Thoracic aorta (tissue), 2 donors: Measurements from ENCODE around the gene UPF3A. TPM values are rescaled to one million over a fixed set of nuclear protein-coding genes. Genes with fewer than 3 reads are reported as not detected.
"Not testable (repeated sequence)": the region's sequence is repeated elsewhere in the genome, so short reads cannot be mapped to it uniquely, and the experiment has no call there.

Source experiments
- ATAC-seq: fragments of 150-250 bp; one replicate; pipeline ENCODE4 v1.8.0; 2017; ENCODE audit warnings: low read depth; ENCODE audit not compliant: insufficient number of reproducible peaks, low FRiP score
- DNase-seq: peaks from one replicate; pipeline ENCODE4 v3.0.0-alpha.2; 2020; ENCODE audit warnings: low spot score
- H3K27ac ChIP-seq, 2 donors: fragments of 200-600 bp; sonication (generic); 1 replicate in 1 of 2; 2 replicates in 1 of 2; pipeline ENCODE4 v1.5.1; 2016; ENCODE audit warnings: mild to moderate bottlenecking in 2 of 2, moderate library complexity in 2 of 2
- H3K27me3 ChIP-seq: fragments of 200-600 bp; sonication (generic); replicated peaks from 2 replicates; pipeline ENCODE4 v1.6.0; 2016; ENCODE audit warnings: mild to moderate bottlenecking; ENCODE audit not compliant: insufficient read depth
- H3K36me3 ChIP-seq: fragments of 200-600 bp; sonication (generic); one replicate; pipeline ENCODE4 v1.5.1; 2016
- H3K4me1 ChIP-seq, 2 donors: fragments of 200-600 bp; sonication (generic); 1 replicate in 1 of 2; 2 replicates in 1 of 2; pipeline versions ENCODE4 v1.5.1 to v1.6.0; 2016; ENCODE audit warnings: low read depth in 2 of 2, mild to moderate bottlenecking in 1 of 2; ENCODE audit not compliant: control insufficient read depth in 1 of 2
- H3K4me3 ChIP-seq: fragments of 200-600 bp; sonication (generic); 2 replicates; pipeline ENCODE4 v1.5.1; 2016; ENCODE audit warnings: mild to moderate bottlenecking
- H3K9me3 ChIP-seq: fragments of 200-600 bp; sonication (generic); 2 replicates; pipeline ENCODE4 v1.5.1; 2016
- total RNA-seq, 2 donors: library from RNA; depleted of rRNA; stranded (reverse); fragments of >200 nt; gene quantifications; one replicate each; pipeline versions ENCODE4 v1.1.0 to v1.2.3, GENCODE V29; 2016
- TF ChIP-seq, protein P1 (sequence below): fragments of 200-600 bp; sonication (generic); IDR thresholded peaks from one replicate; pipeline ENCODE4 v1.5.1; 2019; ENCODE audit warnings: antibody characterized with exemption

The UPF3A gene
- total RNA-seq, 2 donors from 2014 or later: 25.3 to 32.8 TPM

DNA sequence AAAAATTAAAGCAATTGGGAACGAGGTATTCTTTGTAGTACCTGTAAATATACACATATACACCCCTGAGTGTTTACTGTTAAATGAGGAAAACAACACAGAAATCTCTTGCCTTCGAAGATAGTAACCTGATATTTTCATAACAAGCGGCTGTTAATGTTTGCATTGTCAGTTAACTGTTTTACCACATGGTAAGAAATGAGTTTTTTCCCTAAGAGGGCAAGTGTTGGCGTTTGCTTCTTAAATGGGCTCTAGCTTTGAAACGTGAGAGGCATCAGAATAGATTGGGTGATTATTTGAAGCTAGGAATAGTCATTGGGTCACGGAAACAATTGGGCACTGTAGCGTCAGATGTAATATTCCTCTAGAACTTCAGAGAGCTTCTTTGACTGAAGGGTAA lies 22.0 kb upstream of the UPF3A start:
- Histone ChIP-seq H3K36me3 (peaks cover 55% of the 10 kb centered on the region), H3K27ac (no peak overlapping the region), H3K27me3 (no peaks in the 10 kb centered on the region), H3K4me1 (no peaks in the 10 kb centered on the region), H3K9me3 (no peaks in the 10 kb centered on the region), H3K4me3 (no peak overlapping the region)
- no peak for ATAC-seq
- TF ChIP-seq, protein P1, sequence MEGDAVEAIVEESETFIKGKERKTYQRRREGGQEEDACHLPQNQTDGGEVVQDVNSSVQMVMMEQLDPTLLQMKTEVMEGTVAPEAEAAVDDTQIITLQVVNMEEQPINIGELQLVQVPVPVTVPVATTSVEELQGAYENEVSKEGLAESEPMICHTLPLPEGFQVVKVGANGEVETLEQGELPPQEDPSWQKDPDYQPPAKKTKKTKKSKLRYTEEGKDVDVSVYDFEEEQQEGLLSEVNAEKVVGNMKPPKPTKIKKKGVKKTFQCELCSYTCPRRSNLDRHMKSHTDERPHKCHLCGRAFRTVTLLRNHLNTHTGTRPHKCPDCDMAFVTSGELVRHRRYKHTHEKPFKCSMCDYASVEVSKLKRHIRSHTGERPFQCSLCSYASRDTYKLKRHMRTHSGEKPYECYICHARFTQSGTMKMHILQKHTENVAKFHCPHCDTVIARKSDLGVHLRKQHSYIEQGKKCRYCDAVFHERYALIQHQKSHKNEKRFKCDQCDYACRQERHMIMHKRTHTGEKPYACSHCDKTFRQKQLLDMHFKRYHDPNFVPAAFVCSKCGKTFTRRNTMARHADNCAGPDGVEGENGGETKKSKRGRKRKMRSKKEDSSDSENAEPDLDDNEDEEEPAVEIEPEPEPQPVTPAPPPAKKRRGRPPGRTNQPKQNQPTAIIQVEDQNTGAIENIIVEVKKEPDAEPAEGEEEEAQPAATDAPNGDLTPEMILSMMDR: no peak
- no peak for DNase-seq

DNA sequence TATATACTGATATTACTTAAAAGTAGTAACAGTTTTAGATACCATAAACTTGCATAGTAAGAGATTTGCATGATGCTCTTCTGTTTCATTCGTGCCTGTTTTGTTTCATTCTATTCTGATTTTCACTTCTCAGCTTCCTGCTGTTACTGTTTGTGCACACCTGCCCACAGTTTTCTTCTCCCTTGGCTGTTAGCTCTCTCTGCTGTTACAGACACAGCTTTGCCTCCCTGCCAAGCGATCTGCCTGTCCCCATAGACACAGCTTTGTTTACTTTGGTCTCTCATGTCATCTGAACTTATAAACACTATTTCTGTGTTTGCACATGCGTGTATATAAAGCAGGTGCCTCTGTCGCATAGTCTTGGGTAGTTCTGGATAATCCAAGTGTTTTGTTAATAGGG lies 21.4 kb upstream of the UPF3A start:
- H3K27me3 ChIP-seq: no peaks in the 10 kb centered on the region
- H3K4me1 ChIP-seq: no peaks in the 10 kb centered on the region
- H3K36me3 ChIP-seq: peaks cover 51% of the 10 kb centered on the region
- no peak overlapping the region for H3K4me3 ChIP-seq
- no peaks in the 10 kb centered on the region for H3K9me3 ChIP-seq
- DNase-seq: no peak
- no peak for ATAC-seq
- TF ChIP-seq, protein P1: no peak
- no peak overlapping the region for H3K27ac ChIP-seq

DNA sequence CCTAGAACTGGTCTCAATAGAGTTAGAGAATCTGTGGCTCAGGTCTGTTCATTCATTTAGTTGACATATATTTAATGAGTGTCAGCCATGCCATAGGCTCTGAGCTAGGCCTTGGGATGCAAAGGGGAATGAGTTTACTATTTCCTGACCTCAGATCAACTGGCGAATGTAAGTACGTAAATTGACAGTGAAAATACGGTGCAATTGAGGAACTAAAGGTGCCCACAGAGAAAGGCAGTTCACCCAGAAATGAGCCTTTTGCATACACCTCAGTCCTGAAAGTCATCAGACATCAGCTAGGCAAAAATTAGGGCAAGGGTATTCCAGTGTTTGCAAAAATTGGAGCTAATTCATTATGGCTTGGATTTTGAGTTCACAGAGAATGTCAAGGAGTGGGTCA lies 20.6 kb upstream of the UPF3A start:
- H3K27me3 ChIP-seq: no peaks in the 10 kb centered on the region
- H3K36me3 ChIP-seq: peaks cover 50% of the 10 kb centered on the region
- no peaks in the 10 kb centered on the region for H3K9me3 ChIP-seq
- TF ChIP-seq, protein P1: no peak
- ATAC-seq: no peak
- no peaks in the 10 kb centered on the region for H3K4me1 ChIP-seq
- no peak overlapping the region for H3K27ac ChIP-seq
- DNase-seq: no peak
- no peak overlapping the region for H3K4me3 ChIP-seq

DNA sequence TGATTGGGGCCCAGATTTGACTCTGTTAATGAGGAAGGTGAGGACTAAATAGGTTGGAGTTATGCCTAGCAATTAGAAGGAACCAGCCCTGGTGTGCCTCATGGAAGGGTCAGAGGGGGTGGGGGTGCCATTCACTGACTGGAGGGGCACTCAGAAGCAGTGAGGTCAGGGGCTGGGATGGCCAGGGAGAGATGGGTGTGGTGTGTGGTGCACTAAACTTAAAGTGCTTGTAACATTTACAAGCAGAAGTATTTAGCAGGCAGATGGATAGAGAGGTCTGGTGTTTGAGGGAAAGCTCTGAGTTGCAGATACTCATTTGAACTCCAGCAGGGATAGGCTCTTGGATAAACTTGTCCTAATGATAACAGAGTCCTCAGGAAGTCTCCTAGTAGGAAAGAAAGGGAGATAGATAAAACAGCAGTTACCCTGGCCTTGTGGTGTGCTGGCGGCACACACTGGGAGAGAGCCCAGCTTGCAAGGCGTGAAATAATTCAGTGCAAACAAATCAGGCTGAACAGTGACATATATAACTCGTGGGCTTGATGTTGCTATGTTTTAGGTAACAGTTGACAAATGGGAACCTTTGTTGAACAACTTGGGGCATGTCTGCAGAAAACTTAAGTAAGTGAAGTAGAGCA lies 20.0 kb upstream of the UPF3A start:
- TF ChIP-seq, protein P1: no peak
- H3K9me3 ChIP-seq: no peaks in the 10 kb centered on the region
- no peak for ATAC-seq
- no peaks in the 10 kb centered on the region for H3K27me3 ChIP-seq
- no peak for DNase-seq
- H3K4me1 ChIP-seq: no peaks in the 10 kb centered on the region
- no peak overlapping the region for H3K4me3 ChIP-seq
- H3K27ac ChIP-seq: no peak overlapping the region
- peaks cover 55% of the 10 kb centered on the region for H3K36me3 ChIP-seq

DNA sequence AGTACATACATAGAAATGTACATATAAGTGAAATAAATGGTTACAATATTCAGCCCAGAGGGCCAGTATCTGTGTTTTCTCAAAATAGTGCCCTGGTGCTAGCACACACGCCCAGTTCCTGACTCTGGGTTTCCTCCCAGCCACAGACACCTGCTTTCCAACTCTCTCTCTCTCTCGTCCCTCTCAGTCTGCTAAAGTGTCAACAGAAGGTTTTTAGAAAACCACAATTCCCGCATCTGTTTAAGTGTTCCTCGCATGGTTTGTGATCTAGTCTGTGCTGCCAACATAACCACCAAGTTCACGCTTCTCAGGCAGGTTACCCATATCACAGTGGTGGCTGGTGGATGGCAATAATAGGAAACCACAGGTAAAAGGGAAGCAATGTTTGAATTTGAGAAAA lies 17.8 kb upstream of the UPF3A start:
- H3K4me1 ChIP-seq: no peaks in the 10 kb centered on the region
- ATAC-seq (no peak), DNase-seq (no peak)
- H3K9me3 ChIP-seq: no peaks in the 10 kb centered on the region
- TF ChIP-seq, protein P1: no peak
- no peaks in the 10 kb centered on the region for H3K27me3 ChIP-seq
- no peak overlapping the region for H3K4me3 ChIP-seq
- no peak overlapping the region for H3K27ac ChIP-seq
- peaks cover 62% of the 10 kb centered on the region for H3K36me3 ChIP-seq

DNA sequence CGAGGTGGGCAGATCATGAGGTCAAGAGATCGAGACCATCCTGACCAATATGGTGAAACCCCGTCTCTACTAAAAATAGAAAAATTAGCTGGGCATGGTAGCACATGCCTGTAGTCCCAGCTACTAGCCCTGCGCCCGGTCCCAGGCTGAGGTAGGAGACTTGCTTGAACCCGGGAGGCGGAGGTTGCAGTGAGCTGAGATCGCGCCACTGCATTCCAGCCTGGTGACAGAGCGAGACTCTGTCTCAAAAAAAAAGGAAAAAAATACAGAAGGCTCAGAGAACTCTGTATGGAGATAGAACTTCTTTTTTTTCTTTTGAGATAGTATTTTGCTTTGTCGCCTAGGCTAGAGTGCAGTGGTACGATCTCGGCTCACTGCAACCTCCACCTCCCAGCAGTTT lies 17.1 kb upstream of the UPF3A start:
- not testable (repeated sequence) for H3K4me1 ChIP-seq, H3K27me3 ChIP-seq, DNase-seq, H3K4me3 ChIP-seq, H3K9me3 ChIP-seq, ATAC-seq
- peak overlapping the region in 1 of 2 donors; percentile 52 for H3K27ac ChIP-seq
- H3K36me3 ChIP-seq: peaks cover 65% of the 10 kb centered on the region
